ENCODE data around the gene VAMP8. TPM values are rescaled to one million over a fixed set of nuclear protein-coding genes. Genes with fewer than 3 reads are reported as not detected.

VAMP8 gene
- total RNA-seq, 1 experiment from 2014 or later = not detected

DNA sequence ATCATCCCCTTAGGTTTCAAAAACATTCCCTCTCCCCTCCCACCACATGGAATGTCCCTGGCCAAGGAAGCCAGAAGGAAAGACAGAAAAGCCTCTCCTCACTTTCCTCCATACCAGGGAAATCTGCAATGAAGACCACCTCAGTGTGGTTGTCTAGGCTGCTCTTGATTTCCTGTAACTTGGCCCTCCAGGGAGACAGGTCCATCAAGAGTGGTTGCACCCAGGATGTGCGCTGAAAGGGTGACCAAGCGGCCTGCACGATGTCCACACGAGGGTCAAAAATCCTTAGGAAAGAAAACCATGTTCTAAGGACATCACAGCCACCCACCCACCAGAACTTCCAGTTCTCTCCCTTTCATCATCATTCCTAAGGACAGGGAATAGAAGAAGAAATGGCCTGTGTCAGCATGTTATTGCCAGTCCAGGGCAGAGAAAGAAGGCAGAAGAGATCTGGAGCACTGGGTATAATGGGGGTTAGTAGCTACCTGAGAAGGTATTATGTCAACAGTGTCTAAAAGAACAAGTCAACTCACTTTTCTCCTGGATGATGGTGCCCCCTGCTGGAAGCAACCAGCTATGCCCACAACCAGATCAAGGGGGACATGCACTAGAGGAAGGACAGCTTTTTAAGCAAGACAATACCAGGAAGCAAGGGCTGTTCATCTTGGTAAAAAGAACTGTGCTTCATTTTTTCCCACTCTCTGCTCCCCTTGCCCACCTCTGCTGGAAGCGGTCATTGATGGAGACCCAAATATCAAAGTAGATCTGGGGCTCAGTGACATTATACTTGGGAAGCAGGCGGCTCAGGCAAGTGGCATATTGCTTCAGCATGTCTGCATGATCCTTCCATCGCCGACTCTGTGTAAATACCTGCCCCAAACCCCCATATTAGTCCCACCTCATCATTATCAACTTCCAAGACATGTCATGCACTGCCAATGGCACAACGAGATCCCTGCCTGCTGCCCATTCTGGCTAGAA lies 25.4 kb upstream of the VAMP8 start:
- H3K4me3 ChIP-seq (ENCODE audit: low read depth, low read length, poor library complexity, severe bottlenecking) = no peak overlapping the region
- H3K36me3 ChIP-seq (ENCODE audit: insufficient read depth, low read length, poor library complexity, severe bottlenecking) = peaks cover 62% of the 10 kb centered on the region
- H3K27me3 ChIP-seq (replicated peaks; ENCODE audit: insufficient read depth, low read depth, low read length, poor library complexity) = no peaks in the 10 kb centered on the region
- POLR2A ChIA-PET (ENCODE audit: low non-redundant PET) = interaction anchor here (0.6 to 0.9 kb wide), 2 partner anchors 13 to 96 kb away, joined by 4 to 5 read pairs; partner anchors contain the start of gene MAT2A
- TF ChIP-seq, protein P1, sequence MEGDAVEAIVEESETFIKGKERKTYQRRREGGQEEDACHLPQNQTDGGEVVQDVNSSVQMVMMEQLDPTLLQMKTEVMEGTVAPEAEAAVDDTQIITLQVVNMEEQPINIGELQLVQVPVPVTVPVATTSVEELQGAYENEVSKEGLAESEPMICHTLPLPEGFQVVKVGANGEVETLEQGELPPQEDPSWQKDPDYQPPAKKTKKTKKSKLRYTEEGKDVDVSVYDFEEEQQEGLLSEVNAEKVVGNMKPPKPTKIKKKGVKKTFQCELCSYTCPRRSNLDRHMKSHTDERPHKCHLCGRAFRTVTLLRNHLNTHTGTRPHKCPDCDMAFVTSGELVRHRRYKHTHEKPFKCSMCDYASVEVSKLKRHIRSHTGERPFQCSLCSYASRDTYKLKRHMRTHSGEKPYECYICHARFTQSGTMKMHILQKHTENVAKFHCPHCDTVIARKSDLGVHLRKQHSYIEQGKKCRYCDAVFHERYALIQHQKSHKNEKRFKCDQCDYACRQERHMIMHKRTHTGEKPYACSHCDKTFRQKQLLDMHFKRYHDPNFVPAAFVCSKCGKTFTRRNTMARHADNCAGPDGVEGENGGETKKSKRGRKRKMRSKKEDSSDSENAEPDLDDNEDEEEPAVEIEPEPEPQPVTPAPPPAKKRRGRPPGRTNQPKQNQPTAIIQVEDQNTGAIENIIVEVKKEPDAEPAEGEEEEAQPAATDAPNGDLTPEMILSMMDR (conservative IDR thresholded peaks at IDR 0.05; ENCODE audit: low read depth, low read length) = peak; percentile 90
- no peak for TF ChIP-seq EZH2 (IDR thresholded peaks at IDR 0.05; ENCODE audit: borderline replicate concordance, low read depth, low read length, poor library complexity, severe bottlenecking)
- peak; percentile 83 for DNase-seq (ENCODE audit: low spot score)
- no TSS peak for BruUV-seq (replicated peaks)
- no peaks in the 10 kb centered on the region for H3K4me1 ChIP-seq (ENCODE audit: insufficient read depth, low read length, poor library complexity, severe bottlenecking)
- no peak overlapping the region for H3K27ac ChIP-seq (ENCODE audit: low read depth, low read length, poor library complexity, severe bottlenecking)
- intact Hi-C loops (cut with micrococcal nuclease; ENCODE audit: unreplicated experiment) = loop anchor here (1.0 to 10.0 kb wide), 3 partner anchors 132 to 487 kb away; no protein-coding TSS in a partner anchor
- no peaks in the 10 kb centered on the region for H3K9me3 ChIP-seq (ENCODE audit: low read depth, low read length, poor library complexity, severe bottlenecking)
- CTCF ChIA-PET = interaction anchor here (0.6 to 2.3 kb wide), 7 partner anchors 9 to 251 kb away, joined by 3 to 28 read pairs (median 4); partner anchors contain the start of genes GGCX, MAT2A and SH2D6

DNA sequence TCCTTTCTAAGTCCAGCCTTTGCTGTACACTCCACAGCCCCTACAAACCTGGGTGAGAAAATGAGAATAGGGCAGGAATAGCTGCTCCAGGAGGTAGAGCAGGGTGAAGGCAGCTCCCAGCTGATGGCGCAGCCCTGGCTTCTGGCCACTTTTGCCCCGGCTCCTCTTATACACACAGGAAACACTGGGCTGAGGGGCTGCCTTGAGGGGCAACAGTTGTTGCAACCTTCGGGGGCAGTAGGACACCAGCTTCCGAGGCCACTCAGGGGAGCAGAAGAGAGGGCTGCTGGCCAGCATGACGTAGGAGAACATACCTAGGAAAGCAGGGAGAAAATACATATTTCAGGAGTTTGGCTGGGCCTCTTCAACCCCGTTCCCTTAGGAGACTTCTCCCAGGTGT lies 24.2 kb upstream of the VAMP8 start:
- CTCF ChIA-PET = interaction anchor here (0.5 kb wide), 1 partner anchor 100 kb away, joined by 4 read pairs; no protein-coding TSS in a partner anchor
- Histone ChIP-seq H3K9me3 (ENCODE audit: low read depth, low read length, poor library complexity, severe bottlenecking) (no peaks in the 10 kb centered on the region), H3K36me3 (ENCODE audit: insufficient read depth, low read length, poor library complexity, severe bottlenecking) (peaks cover 64% of the 10 kb centered on the region), H3K4me1 (ENCODE audit: insufficient read depth, low read length, poor library complexity, severe bottlenecking) (no peaks in the 10 kb centered on the region), H3K4me3 (ENCODE audit: low read depth, low read length, poor library complexity, severe bottlenecking) (no peak overlapping the region), H3K27ac (ENCODE audit: low read depth, low read length, poor library complexity, severe bottlenecking) (no peak overlapping the region), H3K27me3 (replicated peaks; ENCODE audit: insufficient read depth, low read depth, low read length, poor library complexity) (no peaks in the 10 kb centered on the region)
- no TSS peak for BruUV-seq (replicated peaks)
- DNase-seq (ENCODE audit: low spot score) = no peak
- intact Hi-C loops (cut with micrococcal nuclease; ENCODE audit: unreplicated experiment) = loop anchor here (2.0 to 10.0 kb wide), 2 partner anchors 252 to 488 kb away; no protein-coding TSS in a partner anchor
- TF ChIP-seq, protein P1 (conservative IDR thresholded peaks at IDR 0.05; ENCODE audit: low read depth, low read length) = no peak
- TF ChIP-seq EZH2 (IDR thresholded peaks at IDR 0.05; ENCODE audit: borderline replicate concordance, low read depth, low read length, poor library complexity, severe bottlenecking) = no peak
- POLR2A ChIA-PET (ENCODE audit: low non-redundant PET) = no interaction called here

DNA sequence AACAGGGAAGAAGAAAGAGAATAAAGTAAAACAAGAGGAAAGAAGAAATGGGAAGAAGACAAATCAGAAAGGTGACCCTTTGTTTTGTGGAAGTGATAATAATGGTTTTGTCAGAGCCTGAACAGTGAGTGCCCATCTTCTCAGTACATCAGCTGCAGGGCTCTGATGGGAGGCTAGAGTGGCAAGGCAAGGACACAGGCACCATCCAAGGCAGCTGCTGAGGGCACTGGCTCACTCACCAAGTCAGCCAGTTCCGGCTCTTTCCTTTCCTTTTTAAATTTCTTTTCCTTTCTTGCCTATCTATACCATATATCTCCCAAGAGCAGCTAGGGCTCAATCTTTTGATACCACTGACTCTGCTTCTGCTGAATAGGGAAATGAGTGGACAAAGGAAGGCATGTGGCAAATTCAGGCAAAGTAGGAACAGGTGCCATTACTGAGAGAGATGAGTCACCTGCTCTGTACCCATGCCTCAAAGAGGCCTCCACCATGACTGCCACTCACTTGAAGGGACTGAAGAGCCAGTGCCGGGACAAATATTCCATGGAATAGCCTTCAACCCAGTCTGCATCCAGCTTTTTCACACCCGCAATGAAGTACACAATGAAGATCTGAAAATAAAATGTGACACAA lies 22.3 kb upstream of the VAMP8 start:
- POLR2A ChIA-PET (ENCODE audit: low non-redundant PET) = no interaction called here
- peaks cover 4% of the 10 kb centered on the region for H3K4me1 ChIP-seq (ENCODE audit: insufficient read depth, low read length, poor library complexity, severe bottlenecking)
- CTCF ChIA-PET = no interaction called here
- no peak overlapping the region for H3K4me3 ChIP-seq (ENCODE audit: low read depth, low read length, poor library complexity, severe bottlenecking)
- H3K36me3 ChIP-seq (ENCODE audit: insufficient read depth, low read length, poor library complexity, severe bottlenecking) = peaks cover 62% of the 10 kb centered on the region
- H3K27ac ChIP-seq (ENCODE audit: low read depth, low read length, poor library complexity, severe bottlenecking) = no peak overlapping the region
- H3K9me3 ChIP-seq (ENCODE audit: low read depth, low read length, poor library complexity, severe bottlenecking) = no peaks in the 10 kb centered on the region
- no peak for DNase-seq (ENCODE audit: low spot score)
- TF ChIP-seq, protein P1 (conservative IDR thresholded peaks at IDR 0.05; ENCODE audit: low read depth, low read length) = no peak
- TF ChIP-seq EZH2 (IDR thresholded peaks at IDR 0.05; ENCODE audit: borderline replicate concordance, low read depth, low read length, poor library complexity, severe bottlenecking) = no peak
- intact Hi-C loops (cut with micrococcal nuclease; ENCODE audit: unreplicated experiment) = loop anchor here (10.0 kb wide), 1 partner anchor 490 kb away; no protein-coding TSS in a partner anchor
- no peaks in the 10 kb centered on the region for H3K27me3 ChIP-seq (replicated peaks; ENCODE audit: insufficient read depth, low read depth, low read length, poor library complexity)
- no TSS peak for BruUV-seq (replicated peaks)
